ENCODE results near the gene SGMS1.

Gene SGMS1

DNA sequence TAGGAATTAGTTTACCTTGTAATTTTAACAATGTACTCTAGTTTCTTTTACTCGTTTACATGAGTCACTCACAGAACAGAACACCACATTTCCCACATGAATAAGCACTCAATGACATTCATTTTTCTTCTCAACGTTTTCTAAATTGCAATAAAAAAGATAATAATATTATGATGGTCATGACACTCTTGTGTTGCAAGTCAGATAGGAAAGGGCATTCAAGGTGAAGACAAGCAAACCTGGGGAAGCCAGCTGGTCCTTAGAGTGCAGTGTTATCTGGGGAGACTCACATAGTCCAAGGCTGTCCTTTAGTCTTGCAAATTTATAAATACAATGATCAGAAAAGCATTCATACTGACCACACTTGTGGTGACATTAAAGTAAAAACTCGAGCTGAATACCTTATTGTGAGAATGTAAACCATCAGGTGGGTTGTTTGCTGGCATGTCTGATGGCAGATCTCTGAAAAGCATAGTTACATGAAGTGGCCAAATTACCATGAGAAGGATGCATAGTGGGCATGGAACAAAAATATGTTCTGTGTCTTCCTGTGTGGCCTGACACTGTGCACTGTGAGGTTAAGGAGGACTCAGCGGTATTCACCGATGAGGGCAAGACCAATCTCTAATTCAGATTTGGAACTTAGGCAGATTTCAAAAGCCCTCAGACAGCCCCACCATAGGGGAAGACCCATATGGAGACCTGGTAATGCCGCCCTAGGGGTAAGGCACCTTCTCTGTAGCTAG is 213.5 kb downstream of the SGMS1 start:
- DNase-seq (ENCODE audit: low spot score) = no peak
- in situ Hi-C loops (cut with MboI; ENCODE audit: low sequenced_read_pairs, unreplicated experiment) = no loop called here

DNA sequence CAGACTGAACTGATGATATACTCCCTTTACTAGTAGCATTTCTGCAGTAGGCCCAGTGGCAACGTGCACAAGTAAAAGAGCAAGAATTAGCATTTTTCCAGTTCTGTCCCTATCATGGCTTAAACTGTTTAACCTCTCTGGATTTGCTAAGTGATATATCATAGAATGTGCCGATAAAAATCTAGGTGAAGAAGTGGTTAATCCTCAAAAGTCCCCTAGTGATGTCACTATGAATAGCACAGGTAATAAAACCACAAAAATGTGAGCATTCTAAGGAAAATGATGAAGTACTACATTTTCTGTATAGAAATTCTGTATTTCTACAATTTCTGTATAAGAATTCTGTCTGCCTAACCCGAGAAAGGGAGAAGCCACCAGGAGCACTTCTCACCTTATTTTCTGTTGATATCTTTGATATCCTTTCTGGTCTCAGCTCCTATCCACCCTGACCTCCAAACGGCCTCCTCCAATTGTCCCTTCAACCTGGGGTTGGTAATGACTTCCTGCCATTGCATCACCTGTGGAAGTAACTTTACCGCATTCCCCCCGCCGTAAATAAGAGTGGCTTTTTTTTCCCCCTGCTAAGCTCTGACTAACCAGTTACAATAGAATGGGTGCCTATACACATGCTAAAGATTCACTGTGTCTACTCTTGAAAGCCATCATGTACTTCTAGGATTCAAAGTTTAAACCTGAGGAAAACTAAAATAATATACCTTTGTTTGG is 216.5 kb downstream of the SGMS1 start:
- in situ Hi-C loops (cut with MboI; ENCODE audit: low sequenced_read_pairs, unreplicated experiment) = no loop called here
- no peak for DNase-seq (ENCODE audit: low spot score)
- TF ChIP-seq, protein P1, sequence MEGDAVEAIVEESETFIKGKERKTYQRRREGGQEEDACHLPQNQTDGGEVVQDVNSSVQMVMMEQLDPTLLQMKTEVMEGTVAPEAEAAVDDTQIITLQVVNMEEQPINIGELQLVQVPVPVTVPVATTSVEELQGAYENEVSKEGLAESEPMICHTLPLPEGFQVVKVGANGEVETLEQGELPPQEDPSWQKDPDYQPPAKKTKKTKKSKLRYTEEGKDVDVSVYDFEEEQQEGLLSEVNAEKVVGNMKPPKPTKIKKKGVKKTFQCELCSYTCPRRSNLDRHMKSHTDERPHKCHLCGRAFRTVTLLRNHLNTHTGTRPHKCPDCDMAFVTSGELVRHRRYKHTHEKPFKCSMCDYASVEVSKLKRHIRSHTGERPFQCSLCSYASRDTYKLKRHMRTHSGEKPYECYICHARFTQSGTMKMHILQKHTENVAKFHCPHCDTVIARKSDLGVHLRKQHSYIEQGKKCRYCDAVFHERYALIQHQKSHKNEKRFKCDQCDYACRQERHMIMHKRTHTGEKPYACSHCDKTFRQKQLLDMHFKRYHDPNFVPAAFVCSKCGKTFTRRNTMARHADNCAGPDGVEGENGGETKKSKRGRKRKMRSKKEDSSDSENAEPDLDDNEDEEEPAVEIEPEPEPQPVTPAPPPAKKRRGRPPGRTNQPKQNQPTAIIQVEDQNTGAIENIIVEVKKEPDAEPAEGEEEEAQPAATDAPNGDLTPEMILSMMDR (IDR thresholded peaks at IDR 0.05; ENCODE audit: borderline replicate concordance, control extremely low read depth, extremely low read depth, insufficient read depth, missing control alignments) = no peak

More for the DNA sequence above, 213.5 kb downstream of the SGMS1 start:
- TF ChIP-seq, protein P1 (IDR thresholded peaks at IDR 0.05; ENCODE audit: borderline replicate concordance, control extremely low read depth, extremely low read depth, insufficient read depth, missing control alignments) = no peak

DNA sequence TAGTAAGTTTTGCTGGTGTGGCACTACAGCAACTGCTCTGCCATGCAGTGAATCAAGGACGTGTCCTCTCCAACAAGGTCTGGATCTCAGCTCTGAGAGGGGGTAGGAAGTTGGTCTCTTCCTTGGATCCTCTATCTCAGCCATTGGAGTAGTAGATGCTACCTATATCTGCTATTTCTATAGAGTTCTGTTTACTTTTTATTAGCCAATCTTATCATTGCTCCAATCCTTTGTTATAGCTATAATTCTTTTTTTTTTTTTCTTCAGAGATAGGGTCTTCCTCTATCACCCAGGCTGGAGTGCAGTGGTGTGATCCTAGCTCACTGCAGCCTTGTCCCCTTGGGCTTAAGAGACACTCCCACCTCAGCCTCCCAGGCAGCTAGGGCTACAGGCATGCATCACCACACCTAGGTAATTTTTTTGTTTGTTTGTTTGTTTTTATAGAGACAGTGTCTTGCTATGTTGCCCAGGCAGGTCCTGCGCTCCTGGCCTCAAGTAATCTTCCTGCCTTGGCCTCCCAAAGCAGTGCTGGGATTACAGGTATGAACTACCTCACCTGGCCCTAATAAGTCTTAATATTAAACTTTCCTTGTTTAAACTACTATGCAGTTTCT is 217.2 kb downstream of the SGMS1 start:
- DNase-seq (ENCODE audit: low spot score) = no peak
- TF ChIP-seq, protein P1 (IDR thresholded peaks at IDR 0.05; ENCODE audit: borderline replicate concordance, control extremely low read depth, extremely low read depth, insufficient read depth, missing control alignments) = no peak
- in situ Hi-C loops (cut with MboI; ENCODE audit: low sequenced_read_pairs, unreplicated experiment) = no loop called here

DNA sequence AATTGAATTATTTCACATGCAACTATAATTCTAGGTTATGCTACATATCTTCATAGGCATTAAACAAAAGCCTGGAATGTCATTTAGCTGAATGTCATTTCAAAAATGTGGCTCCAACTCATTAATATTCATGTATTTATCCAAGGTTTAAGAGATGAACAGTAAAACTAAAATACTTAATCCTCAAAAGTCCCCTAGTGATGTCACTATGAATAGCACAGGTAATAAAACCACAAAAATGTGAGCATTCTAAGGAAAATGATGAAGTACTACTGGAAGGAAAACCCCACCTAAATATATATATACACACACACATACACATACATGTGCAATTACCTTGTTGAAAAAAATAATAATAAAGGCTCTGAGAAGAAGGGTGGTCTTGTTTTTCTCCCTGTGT is 218.0 kb downstream of the SGMS1 start:
- in situ Hi-C loops (cut with MboI; ENCODE audit: low sequenced_read_pairs, unreplicated experiment) = no loop called here
- TF ChIP-seq, protein P1 (IDR thresholded peaks at IDR 0.05; ENCODE audit: borderline replicate concordance, control extremely low read depth, extremely low read depth, insufficient read depth, missing control alignments) = no peak
- no peak for DNase-seq (ENCODE audit: low spot score)

DNA sequence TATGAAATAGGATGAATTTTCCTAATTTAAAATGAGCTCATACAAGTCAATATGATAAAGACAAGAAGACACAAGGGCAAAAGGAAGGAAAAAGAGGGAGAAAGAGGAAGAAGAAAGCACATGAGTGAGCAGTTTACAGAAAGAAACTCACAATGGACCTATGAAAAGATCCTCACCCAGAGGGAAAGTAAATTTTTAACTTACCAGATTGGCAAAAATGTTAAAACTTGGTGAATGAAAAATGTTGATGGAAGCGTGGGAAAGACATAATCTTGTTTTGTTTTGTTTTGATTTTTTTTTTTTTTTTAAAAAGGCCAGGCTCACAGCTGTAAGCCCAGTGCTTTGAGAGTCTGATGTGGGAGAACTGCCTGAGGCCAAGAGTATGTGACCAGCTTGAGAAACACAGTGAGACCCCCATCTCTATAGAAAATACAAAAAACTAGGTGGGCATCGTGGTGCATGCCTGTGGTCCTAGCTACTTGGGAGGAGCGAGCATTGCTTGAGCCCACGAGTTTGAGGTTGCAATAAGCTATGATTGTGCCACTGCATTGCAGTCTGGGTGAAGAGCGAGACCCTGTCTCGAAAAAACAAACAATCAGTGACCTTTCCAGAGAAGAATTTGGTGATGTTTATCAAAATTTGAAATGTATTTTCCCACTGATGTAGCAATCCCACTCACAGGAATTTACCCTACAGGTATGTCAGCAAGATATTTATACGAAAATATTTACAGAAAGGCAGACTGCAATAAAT is 219.6 kb downstream of the SGMS1 start:
- TF ChIP-seq, protein P1 (IDR thresholded peaks at IDR 0.05; ENCODE audit: borderline replicate concordance, control extremely low read depth, extremely low read depth, insufficient read depth, missing control alignments) = no peak
- DNase-seq (ENCODE audit: low spot score) = no peak
- in situ Hi-C loops (cut with MboI; ENCODE audit: low sequenced_read_pairs, unreplicated experiment) = no loop called here

DNA sequence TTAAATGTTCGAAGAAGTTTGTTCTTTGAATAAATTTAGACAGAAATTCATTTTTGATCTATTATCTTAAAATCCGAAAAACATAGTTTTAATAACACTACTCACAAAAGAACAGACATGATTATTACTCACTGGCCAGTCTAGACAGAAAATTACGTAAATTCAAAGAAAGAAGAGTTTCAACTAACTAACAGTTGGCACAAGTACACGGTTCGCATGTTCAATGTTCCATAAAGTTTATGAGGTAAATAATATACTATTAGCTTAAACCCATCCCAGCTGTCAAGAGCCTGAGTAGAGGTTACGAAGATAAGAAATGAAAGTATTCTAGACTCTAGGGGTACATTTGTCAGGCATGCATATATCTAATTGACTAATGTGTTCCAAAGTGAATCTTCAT is 220.7 kb downstream of the SGMS1 start:
- TF ChIP-seq, protein P1 (IDR thresholded peaks at IDR 0.05; ENCODE audit: borderline replicate concordance, control extremely low read depth, extremely low read depth, insufficient read depth, missing control alignments) = no peak
- DNase-seq (ENCODE audit: low spot score) = no peak
- in situ Hi-C loops (cut with MboI; ENCODE audit: low sequenced_read_pairs, unreplicated experiment) = no loop called here

Data from GM13976 (cell line).